NCI-H2081 (cell line): ENCODE measurements around the gene KCNJ16.
A peak's percentile ranks its signal among the peaks of the same experiment; 100 is the strongest.

Experiments
- DNase-seq, 2 experiments: peaks; one replicate each; lab custom pipeline; 2025; lab: John Stamatoyannopoulos, UW

The KCNJ16 gene

GRCh38 chr17:70099294-70099693, 24.3 kb downstream of the KCNJ16 start:
- DNase-seq: no peak

- DNase-seq: no peak
These were observed 24.9 kb downstream of the KCNJ16 start for GRCh38 chr17:70099884-70100283.

GRCh38 chr17:70100983-70101382, 26.0 kb downstream of the KCNJ16 start:
- DNase-seq: peak in 1 of 2 experiments; percentile 5

- DNase-seq: no peak
These were observed 27.5 kb downstream of the KCNJ16 start for GRCh38 chr17:70102531-70102930.

- no peak for DNase-seq
These were observed 29.9 kb downstream of the KCNJ16 start for GRCh38 chr17:70104791-70105523.

- DNase-seq: no peak
These were observed 30.6 kb downstream of the KCNJ16 start for GRCh38 chr17:70105641-70106040.

- no peak for DNase-seq
These were observed 31.5 kb downstream of the KCNJ16 start for GRCh38 chr17:70106551-70106950.

GRCh38 chr17:70107441-70107840, 32.4 kb downstream of the KCNJ16 start:
- no peak for DNase-seq

GRCh38 chr17:70107904-70108565, 33.0 kb downstream of the KCNJ16 start:
- no peak for DNase-seq

GRCh38 chr17:70109497-70109896, 34.5 kb downstream of the KCNJ16 start:
- no peak for DNase-seq

- no peak for DNase-seq
These were observed 35.4 kb downstream of the KCNJ16 start for GRCh38 chr17:70110443-70110880.

GRCh38 chr17:70111201-70111600, 36.2 kb downstream of the KCNJ16 start:
- no peak for DNase-seq

- DNase-seq: no peak
These were observed 39.4 kb downstream of the KCNJ16 start for GRCh38 chr17:70114405-70114804.

- DNase-seq: no peak
These were observed 40.1 kb downstream of the KCNJ16 start for GRCh38 chr17:70115126-70115525.

- DNase-seq: no peak
These were observed 41.9 kb downstream of the KCNJ16 start for GRCh38 chr17:70116919-70117318.

- no peak for DNase-seq
These were observed 44.5 kb downstream of the KCNJ16 start for GRCh38 chr17:70119545-70119944.

- DNase-seq: no peak
These were observed 45.0 kb downstream of the KCNJ16 start for GRCh38 chr17:70119983-70120382.

- DNase-seq: no peak
These were observed 45.4 kb downstream of the KCNJ16 start for GRCh38 chr17:70120425-70120824.

- DNase-seq: no peak
These were observed 46.1 kb downstream of the KCNJ16 start for GRCh38 chr17:70121126-70121525.

- no peak for DNase-seq
These were observed 48.2 kb downstream of the KCNJ16 start for GRCh38 chr17:70123193-70123592.

GRCh38 chr17:70124723-70125122, 49.7 kb downstream of the KCNJ16 start:
- DNase-seq: no peak

- DNase-seq: no peak
These were observed 52.3 kb downstream of the KCNJ16 start for GRCh38 chr17:70127221-70127873.

- no peak for DNase-seq
These were observed 53.8 kb downstream of the KCNJ16 start for GRCh38 chr17:70128727-70129238.
